Body of pancreas (tissue), 4 donors: ENCODE results near the gene KIRREL1.

Source experiments
- CTCF ChIP-seq, 7 experiments: fragments of 450-650 bp in 4 of 7; fragments of 200-600 bp in 3 of 7; sonication (generic) in 3 of 7; IDR thresholded peaks; one replicate each; pipeline ENCODE4 v1.5.1; 2016 to 2019; ENCODE audit warnings: antibody characterized with exemption in 7 of 7
- POLR2A ChIP-seq, 3 donors: fragments of 450-650 bp; IDR thresholded peaks; one replicate each; pipeline ENCODE4 v1.6.1; 2016; ENCODE audit warnings: antibody characterized with exemption in 3 of 3, mild to moderate bottlenecking in 2 of 3

GRCh38 chr1:157968946-157969345 is 24.5 kb upstream of the KIRREL1 start:
- TF ChIP-seq CTCF (IDR thresholded peaks at IDR 0.05) (no peak), POLR2A (IDR thresholded peaks at IDR 0.05) (no peak)
